ENCODE results near the gene RS1.

The RS1 gene

GRCh38 chrX:18672008-18672407 lies at the start of gene RS1:
Gene RS1, minus strand, starts transcription at chrX:18672108. Its CDS starts 40 bp downstream, at chrX:18672068.
- DNase-seq (ENCODE audit: low spot score): no peak

DNA sequence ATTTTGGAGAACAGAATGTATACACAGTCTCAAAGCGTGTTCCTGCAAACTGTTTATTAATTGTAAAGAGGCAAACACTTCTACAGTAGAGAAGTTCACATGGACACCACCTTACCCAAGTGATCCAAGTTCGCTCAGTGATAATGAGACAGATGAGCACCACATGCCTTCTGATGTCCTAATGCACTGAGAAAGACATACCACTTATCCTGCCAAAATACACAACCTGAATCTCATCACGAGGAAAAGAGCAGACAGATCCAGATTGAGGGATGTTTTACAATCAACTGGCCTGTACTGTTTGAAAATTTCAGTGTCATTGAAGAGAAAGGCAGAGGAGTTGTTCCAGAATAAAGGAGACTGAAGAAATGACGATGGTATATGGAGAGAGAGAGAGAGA lies 47.9 kb upstream of the RS1 start:
- no peak for DNase-seq (ENCODE audit: low spot score)

DNA sequence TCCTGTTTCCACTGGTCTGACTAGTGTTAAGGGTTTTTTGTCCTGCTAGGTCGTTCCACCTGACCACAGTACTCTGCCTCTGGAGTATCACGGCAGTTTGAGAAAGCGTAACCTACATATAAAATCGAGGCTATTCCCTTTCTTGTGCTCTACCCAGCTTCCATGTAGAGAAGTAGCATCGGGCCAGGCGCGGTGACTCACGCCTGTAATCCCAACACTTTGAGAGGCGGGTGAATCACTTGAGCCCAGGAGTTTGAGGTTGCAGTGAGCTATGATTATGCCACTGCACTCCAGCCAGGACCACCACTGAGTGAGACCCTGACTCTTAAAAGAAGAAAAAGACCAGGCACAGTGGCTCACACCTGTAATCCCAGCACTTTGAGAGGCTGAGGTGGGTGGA lies 43.0 kb upstream of the RS1 start:
- no peak for DNase-seq (ENCODE audit: low spot score)

DNA sequence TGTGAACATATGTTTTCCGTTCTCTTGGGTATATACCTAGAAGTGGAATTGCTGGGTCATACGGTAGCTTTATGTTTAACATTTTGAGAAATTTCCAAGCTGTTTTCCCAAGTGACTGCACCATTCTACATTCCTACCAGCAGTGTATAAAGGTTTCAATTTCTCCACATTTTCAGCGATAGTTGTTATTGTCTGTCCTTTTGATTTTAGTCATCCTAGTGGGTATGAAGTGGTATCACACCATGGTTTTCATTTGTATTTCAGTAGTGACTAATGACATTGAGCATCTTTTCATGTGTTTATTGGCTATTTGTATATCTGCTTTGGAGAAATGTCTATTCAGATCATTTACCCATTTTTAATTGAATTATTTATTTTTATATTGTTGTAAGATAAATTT lies 37.9 kb upstream of the RS1 start:
- DNase-seq (ENCODE audit: low spot score): no peak

- DNase-seq (ENCODE audit: low spot score): no peak
These were observed 35.6 kb upstream of the RS1 start, which contains the start of gene PPEF1 for GRCh38 chrX:18707426-18708049. Gene PPEF1, plus strand, starts transcription at chrX:18707645. Its CDS starts 136 bp downstream, at chrX:18707781.

DNA sequence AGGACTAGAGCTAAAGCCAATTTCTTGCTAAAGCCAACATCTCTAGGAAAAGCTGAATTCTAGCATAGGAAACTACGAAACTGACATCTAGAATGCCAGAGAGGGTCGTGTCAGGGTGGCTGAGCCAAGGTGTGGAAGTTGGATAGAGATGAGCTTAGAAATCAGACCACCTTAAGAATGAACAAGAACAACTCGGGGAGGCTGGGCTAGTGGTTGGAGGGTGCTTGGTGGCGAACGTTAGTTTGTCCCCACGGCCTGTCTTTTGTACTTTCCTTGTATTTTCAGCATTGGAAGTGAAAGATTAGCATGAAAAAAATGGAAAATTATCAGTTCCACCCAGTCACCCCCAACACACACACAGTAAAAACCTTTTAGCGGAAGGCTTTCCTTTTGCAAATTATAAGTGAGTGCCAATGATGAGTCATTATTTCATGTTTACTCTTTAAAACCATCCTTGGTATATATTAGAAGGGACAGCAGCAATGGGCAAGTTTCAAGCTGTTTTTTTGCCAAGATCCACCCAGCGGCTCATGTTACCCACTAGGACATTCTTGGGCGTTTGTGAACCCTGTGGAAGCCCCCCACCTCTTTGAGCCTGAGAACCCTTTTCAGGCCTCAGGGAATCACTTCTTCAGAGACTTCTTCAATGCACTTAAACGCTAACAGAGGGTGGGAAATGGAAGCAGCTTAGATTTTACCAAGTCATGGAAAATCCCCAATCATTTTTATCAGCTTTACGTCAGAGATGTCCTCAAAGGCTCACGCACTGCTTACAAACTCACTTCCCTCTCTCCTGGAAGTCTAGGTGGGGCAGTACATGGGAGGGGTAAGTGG lies 30.7 kb upstream of the RS1 start:
- peak; percentile 13 for DNase-seq (ENCODE audit: low spot score)

DNA sequence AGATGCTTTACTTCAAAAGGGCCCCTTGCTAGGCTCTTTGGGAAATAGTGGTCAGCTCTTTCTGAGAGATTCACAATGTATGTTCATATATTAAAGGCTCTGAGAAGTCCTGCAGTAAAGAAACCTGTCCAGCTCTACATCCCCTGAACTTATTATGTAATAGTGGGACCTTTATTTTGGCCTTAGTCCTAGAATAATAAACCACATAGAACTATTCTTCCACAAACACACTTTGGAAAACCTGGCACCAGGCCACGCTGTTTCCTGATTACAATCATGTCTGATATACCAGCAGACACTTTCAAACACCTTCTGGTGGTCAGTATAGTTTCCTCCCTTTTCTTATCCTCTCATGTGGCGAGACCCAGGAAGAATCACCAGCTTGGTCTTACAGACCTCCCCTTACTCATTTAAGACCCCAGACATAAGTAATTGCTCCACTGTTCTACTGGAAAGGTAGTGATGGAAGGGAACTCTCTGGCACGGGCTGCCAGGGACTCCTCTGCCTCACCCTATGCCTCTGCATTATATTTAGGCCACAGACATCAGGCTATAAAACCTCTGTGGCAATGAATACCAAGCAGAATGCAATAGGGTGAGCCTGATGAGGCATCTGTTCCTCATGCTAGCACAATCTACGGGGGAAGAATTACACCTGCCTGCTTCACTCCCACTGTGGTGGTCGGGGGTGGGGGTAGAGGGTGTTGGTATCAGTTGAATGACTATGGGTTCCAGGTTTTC lies 29.9 kb upstream of the RS1 start:
- peak; percentile 5 for DNase-seq (ENCODE audit: low spot score)

- DNase-seq (ENCODE audit: low spot score): no peak
These were observed 27.1 kb upstream of the RS1 start for GRCh38 chrX:18698737-18699650.

DNA sequence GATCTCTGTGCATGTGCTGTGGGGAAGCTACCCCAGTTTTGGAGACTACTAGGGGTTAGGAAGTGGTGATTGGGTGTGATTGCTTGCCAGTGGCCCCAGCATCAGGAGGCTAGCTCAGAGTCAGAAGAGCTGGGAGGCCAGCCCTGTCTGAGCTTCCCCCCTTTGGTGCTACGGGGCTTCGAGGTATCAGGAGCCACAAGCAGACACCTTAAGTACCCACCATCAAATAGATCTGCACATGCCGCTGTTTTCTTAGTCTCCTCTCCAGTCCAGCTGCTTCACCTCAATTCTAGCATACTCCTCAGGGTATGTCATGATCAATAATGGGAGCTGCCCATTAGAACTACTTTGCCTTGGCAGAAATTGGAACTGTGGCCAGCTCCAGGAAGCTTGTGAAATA lies 24.7 kb upstream of the RS1 start:
- no peak for DNase-seq (ENCODE audit: low spot score)

GRCh38 chrX:18692541-18692940 lies 20.6 kb upstream of the RS1 start:
- no peak for DNase-seq (ENCODE audit: low spot score)

DNA sequence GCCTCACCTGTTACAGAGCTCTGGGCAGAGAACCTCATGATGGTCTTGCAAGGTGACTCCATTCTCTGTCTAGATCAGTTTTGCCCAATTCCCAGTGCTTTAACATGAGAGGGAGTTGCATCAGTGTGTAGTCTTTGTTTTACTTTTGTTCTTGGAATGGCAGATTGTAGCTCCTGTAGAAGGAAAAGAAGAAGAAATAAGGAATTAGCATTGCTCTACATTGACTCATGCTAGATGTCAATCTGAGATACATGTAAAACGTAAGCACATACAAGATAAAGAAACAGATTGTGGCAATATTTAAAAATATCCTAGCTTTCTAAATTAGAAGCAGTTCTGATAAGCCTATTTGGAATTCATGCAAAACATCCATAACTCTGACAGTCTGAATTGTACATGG lies 19.5 kb upstream of the RS1 start:
- DNase-seq (ENCODE audit: low spot score): no peak

- no peak for DNase-seq (ENCODE audit: low spot score)
These were observed 16.1 kb upstream of the RS1 start for GRCh38 chrX:18687856-18688495.

- no peak for DNase-seq (ENCODE audit: low spot score)
These were observed 11.1 kb upstream of the RS1 start for GRCh38 chrX:18682979-18683387.

GRCh38 chrX:18681996-18682395 lies 10.1 kb upstream of the RS1 start:
- DNase-seq (ENCODE audit: low spot score): no peak

GRCh38 chrX:18677161-18677869 lies 5.4 kb upstream of the RS1 start:
- peak; percentile 31 for DNase-seq (ENCODE audit: low spot score)

DNA sequence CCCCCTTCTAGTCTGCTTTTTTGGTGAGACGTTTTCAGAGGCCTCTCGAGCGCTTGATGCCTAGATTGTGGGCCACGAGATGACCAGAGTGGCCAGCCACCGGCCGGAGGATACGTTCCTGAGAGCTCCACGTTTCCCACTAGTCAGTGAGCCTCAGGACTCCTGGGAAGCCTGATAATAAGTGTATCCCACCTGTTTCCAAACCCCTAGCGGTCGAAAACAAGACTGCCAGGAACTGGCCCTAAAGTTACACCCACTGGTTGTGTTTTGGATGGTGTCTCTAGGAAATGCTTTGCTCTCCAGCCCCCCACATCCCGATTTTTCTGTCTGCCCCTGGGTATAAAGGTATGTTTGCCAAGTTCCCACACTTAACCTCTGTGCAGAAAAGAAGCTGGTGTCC lies 4.6 kb upstream of the RS1 start:
- DNase-seq (ENCODE audit: low spot score): no peak

DNA sequence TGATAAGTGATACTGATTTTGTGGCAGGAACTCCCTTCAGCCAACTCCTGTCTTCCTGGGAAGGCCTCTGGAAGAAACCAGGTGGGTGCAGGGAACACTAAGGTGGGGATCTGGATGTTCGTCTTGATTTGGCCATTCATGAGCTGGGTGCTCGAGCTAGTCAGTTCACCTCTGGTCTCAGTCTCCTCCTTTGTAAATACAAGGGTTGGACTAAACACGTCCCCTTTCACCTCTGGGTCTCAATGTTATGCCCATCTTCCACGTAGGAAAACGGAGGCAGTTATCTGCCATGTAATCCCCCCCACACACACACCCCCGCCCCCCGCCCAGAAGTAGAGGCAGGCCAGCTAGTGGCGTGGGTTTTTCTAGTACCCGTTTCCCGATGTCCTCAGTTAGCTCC lies 4.1 kb upstream of the RS1 start:
- DNase-seq (ENCODE audit: low spot score): no peak

DNA sequence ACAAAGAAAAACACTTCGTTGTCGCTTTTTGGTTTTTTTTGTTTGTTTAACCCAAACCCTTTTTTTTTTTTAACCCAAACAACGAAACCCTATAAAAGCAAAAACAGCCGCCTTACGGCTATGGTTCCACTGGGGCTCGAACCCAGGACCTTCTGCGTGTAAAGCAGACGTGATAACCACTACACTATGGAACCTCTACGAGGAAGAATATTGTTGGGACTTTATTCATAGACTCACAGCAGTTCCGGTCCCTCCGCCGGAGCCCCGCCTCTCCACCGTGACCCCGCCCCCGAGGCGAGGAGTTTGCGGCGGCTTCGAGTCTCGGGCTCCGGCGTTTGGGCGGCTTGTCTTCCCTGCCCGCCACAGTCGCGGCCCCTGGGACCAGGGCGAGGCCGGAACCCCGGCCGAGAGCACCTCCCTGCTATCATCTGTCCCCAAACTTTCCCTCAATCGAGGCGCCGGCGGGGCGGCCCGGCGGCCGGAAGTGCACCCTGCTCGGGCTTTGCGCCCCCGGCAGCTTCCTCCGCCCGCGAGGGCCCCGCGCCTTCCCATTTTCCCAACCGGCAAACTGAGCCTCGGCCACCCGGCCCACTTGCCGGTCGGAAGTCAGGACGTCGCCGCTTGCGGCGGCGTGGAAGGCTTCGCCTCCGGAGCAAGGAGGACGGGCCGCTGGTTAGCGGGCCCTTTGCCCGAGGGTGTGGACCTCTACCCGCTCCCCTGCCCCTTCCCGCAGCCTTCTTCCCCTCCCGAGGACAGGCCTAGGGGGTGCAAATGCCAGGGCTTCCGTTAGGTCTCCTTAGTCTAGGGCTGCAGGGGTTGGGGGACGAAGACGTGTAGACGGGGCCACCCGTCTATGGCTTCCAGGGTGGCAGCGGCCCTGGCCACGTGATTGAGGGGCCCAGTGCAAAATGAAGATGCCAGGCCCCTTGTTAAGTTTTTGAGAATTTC lies 3.2 kb upstream of the RS1 start:
- peak; percentile 61 for DNase-seq (ENCODE audit: low spot score)

DNA sequence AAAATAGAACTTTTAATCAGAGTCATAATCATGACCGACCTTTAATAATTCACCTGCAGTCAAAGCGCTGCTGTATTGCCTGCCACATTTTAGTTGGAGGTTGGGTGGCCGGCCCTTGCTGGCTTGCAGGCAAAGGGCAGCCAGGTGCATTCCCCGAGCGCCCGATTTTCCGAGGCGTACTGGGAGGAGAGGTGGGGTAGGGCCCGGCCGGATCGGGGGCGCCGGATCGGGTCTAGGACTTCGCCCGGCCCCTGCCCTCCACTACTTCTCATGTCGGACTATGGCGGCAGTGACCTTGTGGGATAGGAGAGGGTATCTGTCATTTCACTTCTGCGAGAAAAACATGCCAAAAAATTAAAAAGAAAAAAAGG lies 2.5 kb upstream of the RS1 start:
- peak; percentile 48 for DNase-seq (ENCODE audit: low spot score)

Data from SW480 (cell line).